ENCODE data around the gene ZP1. TPM values are rescaled to one million over a fixed set of nuclear protein-coding genes. Genes with fewer than 3 reads are reported as not detected.

Gene ZP1
- polyA plus RNA-seq, 3 donors = 0.33 to 1.5 (median 0.79) TPM

- peak within 1 kb of the TSS; percentile 31 for H3K27ac ChIP-seq (ENCODE audit: low read depth, low read length)
- 0% methylated on average over 62 to 70 of the region's 70 CpGs for WGBS, 3 donors
Observed at GRCh38 chr11:60913793-60914632, 46.7 kb downstream of the ZP1 start, which contains the start of gene TMEM109. Gene TMEM109, plus strand, starts transcription at chr11:60914158. Its CDS starts 5,536 bp downstream, at chr11:60919694.

- WGBS, 3 donors = 0 to 1% (median 1%) methylated on average over 31 of the region's 31 CpGs
Observed at GRCh38 chr11:60914633-60915247, 47.4 kb downstream of the ZP1 start.

GRCh38 chr11:60915248-60915914, 48.0 kb downstream of the ZP1 start:
- no peak overlapping the region for H3K27ac ChIP-seq (ENCODE audit: low read depth, low read length)
- 6 to 9% (median 9%) methylated on average over 17 of the region's 17 CpGs for WGBS, 3 donors

More at GRCh38 chr11:60914633-60915247, 47.4 kb downstream of the ZP1 start:
- no peak overlapping the region for H3K27ac ChIP-seq (ENCODE audit: low read depth, low read length)

DNA sequence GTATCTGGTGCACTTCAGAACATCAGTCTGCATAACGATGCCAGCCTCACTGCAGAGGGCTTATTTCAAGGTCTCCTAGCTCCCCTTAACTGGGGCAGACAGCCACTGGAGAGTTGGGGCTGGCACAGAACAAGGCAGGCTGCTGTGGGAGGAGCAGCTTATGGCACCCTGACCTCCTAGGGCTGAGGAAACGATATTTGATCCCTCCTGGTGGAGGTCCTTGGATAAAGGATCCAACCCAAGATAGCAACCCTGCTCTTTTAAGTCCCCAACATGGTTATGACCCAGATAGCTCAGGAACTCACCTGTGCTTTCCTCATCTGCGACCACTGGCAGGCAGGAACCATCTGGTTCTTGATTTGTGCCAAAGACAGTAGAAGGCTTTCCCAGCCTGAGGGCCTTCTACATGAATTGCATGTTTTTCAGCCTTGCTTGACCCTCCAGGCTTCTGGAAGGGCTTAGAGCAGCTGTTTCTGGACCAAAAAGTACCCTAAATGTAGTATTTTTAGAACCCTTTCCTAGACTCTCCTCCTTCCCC, 49.4 kb downstream of the ZP1 start:
- 51 to 80% (median 71%) methylated on average over 3 of the region's 3 CpGs for WGBS, 3 donors
- no peak overlapping the region for H3K27ac ChIP-seq (ENCODE audit: low read depth, low read length)

DNA sequence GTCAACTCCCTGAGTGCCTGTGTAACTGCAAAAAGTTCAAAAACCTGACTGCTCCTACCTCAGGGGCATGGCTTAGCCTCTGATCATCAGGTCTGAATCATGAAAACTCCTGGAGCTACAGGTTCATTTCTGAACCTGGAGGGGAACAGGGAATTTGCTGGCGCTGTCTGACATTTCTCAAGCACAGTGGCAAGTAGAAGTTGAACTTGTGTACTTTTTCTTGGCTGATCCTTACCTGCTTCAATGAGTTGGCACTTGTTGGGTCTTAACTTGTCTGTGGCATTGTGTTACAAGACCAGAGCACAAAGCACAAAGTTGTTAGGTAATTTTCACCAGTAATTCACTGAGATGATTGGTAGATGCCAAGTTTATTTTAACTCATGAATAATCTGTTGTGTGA, 49.9 kb downstream of the ZP1 start:
- H3K27ac ChIP-seq (ENCODE audit: low read depth, low read length) = no peak overlapping the region
- WGBS, 3 donors = 95 to 97% (median 96%) methylated on average over 1 of the region's 1 CpG

DNA sequence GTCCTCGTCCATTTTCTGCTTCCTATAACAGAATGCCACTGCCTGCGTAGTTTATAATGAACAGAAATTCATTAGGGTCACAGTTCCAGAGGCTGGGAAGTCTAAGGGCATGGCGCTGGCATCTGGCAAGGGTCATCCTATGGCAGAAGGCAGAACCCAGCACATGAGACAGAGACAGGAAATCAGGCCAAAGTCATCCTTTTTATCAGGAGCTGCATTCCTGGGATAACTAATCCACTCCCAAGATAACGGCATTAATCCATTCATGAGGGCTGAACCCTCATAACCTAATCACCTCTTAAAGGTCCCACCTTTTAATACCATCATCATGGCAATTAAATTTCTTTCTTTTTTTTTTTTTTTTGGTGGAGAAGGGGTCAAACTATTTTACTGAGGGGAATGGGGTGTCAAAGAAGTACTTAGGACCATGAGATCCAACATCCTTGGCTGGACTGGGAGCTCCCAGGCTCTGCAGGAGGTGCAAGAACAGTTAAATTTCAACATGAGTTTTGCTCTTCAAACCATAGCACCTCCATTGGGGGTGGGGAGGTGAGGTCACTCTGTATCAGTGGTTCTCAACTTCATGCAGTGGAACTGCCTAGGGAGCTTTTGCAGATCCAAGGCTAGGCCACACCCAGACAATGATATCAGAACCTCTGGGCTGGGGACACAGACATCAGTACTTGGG, 51.1 kb downstream of the ZP1 start:
- WGBS, 3 donors = 89 to 92% (median 91%) methylated on average over 4 of the region's 4 CpGs
- H3K27ac ChIP-seq (ENCODE audit: low read depth, low read length) = no peak overlapping the region

DNA sequence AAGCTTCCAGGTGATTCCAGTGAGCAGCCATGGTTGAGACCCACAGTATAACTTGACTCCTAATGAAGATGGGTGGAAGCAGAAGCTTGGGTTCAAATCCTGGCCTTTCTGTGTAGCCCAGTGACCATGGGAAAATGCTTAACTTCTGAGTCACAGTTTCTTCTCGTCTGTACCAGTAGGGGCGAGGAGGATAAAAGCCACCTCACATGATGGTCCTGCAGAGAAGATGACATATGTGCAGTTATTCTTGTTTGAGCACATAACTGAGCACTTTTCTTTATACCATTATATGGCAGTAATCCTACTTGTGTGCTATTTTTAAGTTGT, 51.6 kb downstream of the ZP1 start:
- 49 to 67% (median 67%) methylated on average over 2 of the region's 2 CpGs for WGBS, 3 donors
- H3K27ac ChIP-seq (ENCODE audit: low read depth, low read length) = no peak overlapping the region

GRCh38 chr11:60919320-60919719, 52.0 kb downstream of the ZP1 start:
- no peak overlapping the region for H3K27ac ChIP-seq (ENCODE audit: low read depth, low read length)
- WGBS, 3 donors = 56 to 97% (median 59%) methylated on average over 1 of the region's 1 CpG

DNA sequence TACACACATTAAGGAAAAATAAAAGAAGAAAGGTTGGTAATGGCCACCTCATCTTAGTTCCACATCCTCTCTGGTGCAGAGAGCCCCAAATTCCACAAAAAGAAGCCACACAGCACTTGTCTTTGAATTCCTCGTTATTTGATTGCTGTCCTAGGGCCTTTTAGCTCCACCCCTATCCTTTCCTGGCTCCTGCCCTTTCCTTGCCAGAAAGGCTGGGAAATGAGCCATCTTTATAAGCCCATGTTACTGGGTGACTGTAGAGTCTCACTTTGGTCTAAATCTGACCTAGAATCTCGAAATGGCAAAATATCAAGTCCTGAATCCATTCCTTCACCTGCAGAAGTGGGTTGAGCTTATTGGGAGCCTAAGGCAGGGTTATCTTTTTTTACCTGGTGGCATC, 52.6 kb downstream of the ZP1 start:
- 55 to 66% (median 63%) methylated on average over 2 of the region's 2 CpGs for WGBS, 3 donors
- no peak overlapping the region for H3K27ac ChIP-seq (ENCODE audit: low read depth, low read length)

- 87 to 95% (median 93%) methylated on average over 11 of the region's 11 CpGs for WGBS, 3 donors
- H3K27ac ChIP-seq (ENCODE audit: low read depth, low read length) = no peak overlapping the region
Observed at GRCh38 chr11:60921259-60921658, 53.9 kb downstream of the ZP1 start.

DNA sequence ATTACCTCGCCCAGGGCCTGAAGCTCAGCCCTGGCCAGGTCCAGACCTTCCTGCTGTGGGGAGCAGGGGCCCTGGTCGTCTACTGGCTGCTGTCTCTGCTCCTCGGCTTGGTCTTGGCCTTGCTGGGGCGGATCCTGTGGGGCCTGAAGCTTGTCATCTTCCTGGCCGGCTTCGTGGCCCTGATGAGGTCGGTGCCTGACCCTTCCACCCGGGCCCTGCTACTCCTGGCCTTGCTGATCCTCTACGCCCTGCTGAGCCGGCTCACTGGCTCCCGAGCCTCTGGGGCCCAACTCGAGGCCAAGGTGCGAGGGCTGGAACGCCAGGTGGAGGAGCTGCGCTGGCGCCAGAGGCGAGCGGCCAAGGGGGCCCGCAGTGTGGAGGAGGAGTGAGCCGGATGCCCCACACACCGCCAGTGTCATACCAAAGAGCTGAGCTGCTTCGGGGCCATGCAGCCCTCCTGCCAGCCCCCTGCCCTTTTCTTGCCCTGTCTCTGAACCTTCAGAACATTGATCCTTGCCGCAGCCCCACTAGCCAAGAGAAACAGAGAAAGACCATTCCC, 54.5 kb downstream of the ZP1 start:
- H3K27ac ChIP-seq (ENCODE audit: low read depth, low read length) = no peak overlapping the region
- 81 to 84% (median 82%) methylated on average over 21 to 23 of the region's 23 CpGs for WGBS, 3 donors

- 86 to 89% (median 87%) methylated on average over 6 of the region's 6 CpGs for WGBS, 3 donors
- H3K27ac ChIP-seq (ENCODE audit: low read depth, low read length) = no peak overlapping the region
Observed at GRCh38 chr11:60922906-60923305, 55.6 kb downstream of the ZP1 start.

- H3K27ac ChIP-seq (ENCODE audit: low read depth, low read length) = no peak overlapping the region
- WGBS, 3 donors = 63 to 75% (median 71%) methylated on average over 5 of the region's 5 CpGs
Observed at GRCh38 chr11:60923326-60923725, 56.0 kb downstream of the ZP1 start.

GRCh38 chr11:60923800-60924109, 56.4 kb downstream of the ZP1 start:
- H3K27ac ChIP-seq (ENCODE audit: low read depth, low read length) = no peak overlapping the region
- 42 to 61% (median 48%) methylated on average over 6 of the region's 6 CpGs for WGBS, 3 donors

GRCh38 chr11:60924110-60924905, 57.0 kb downstream of the ZP1 start, which contains the start of gene TMEM132A:
Gene TMEM132A, plus strand, starts transcription at chr11:60924460. Its CDS starts 174 bp downstream, at chr11:60924634.
- WGBS, 3 donors = 1% methylated on average over 41 to 69 of the region's 69 CpGs
- no peak within 1 kb of the TSS for H3K27ac ChIP-seq (ENCODE audit: low read depth, low read length)

All from adipose tissue (tissue), 3 donors.